Esophagus muscularis mucosa (tissue), 4 donors: ENCODE measurements around the gene MCM3. TPM values are rescaled to one million over a fixed set of nuclear protein-coding genes. Genes with fewer than 3 reads are reported as not detected.

ENCODE experiments used
- DNase-seq: peaks from one replicate; pipeline ENCODE4 v3.0.0-alpha.2; 2017; ENCODE audit errors: extremely low spot score
- H3K27ac ChIP-seq, 4 donors: fragments of 200-600 bp; sonication (generic); replicated peaks in 1 of 4; 1 replicate in 3 of 4; 2 replicates in 1 of 4; pipeline ENCODE4 v1.5.1; 2016 to 2019; ENCODE audit warnings: mild to moderate bottlenecking in 1 of 4
- H3K27me3 ChIP-seq, 4 donors: fragments of 200-600 bp; sonication (generic); one replicate each; pipeline versions ENCODE4 v1.5.1 to v1.6.0; 2016 to 2019
- H3K36me3 ChIP-seq, 4 donors: fragments of 200-600 bp; sonication (generic); one replicate each; pipeline ENCODE4 v1.5.1; 2016 to 2019
- H3K4me1 ChIP-seq, 4 donors: fragments of 200-600 bp; sonication (generic); one replicate each; pipeline ENCODE4 v1.5.1; 2016 to 2019
- H3K4me3 ChIP-seq, 4 donors: fragments of 200-600 bp; sonication (generic); 1 replicate in 2 of 4; 2 replicates in 2 of 4; pipeline ENCODE4 v1.5.1; 2016 to 2019; ENCODE audit warnings: mild to moderate bottlenecking in 4 of 4, moderate library complexity in 1 of 4
- H3K9me3 ChIP-seq, 4 donors: fragments of 200-600 bp; sonication (generic); 1 replicate in 3 of 4; 2 replicates in 1 of 4; pipeline ENCODE4 v1.5.1; 2016 to 2019
- CTCF ChIP-seq, 3 experiments: fragments of 200-600 bp in 2 of 3; fragments of 450-650 bp in 1 of 3; sonication (generic) in 2 of 3; IDR thresholded peaks; one replicate each; pipeline ENCODE4 v1.5.1; 2017 to 2019; ENCODE audit warnings: antibody characterized with exemption in 3 of 3, mild to moderate bottlenecking in 2 of 3, moderate library complexity in 1 of 3
- EP300 ChIP-seq: sonication (generic); formaldehyde crosslinking; IDR thresholded peaks from one replicate; pipeline ENCODE4 v1.6.1; 2017; ENCODE audit warnings: antibody characterized with exemption
- POLR2A ChIP-seq: fragments of 450-650 bp; IDR thresholded peaks from one replicate; pipeline ENCODE4 v1.6.1; 2017; ENCODE audit warnings: antibody characterized with exemption, moderate library complexity, mild to moderate bottlenecking, low read depth
- POLR2AphosphoS5 ChIP-seq, 2 donors: sonication (generic); formaldehyde crosslinking; IDR thresholded peaks; one replicate each; pipeline ENCODE4 v1.6.1; 2017; ENCODE audit warnings: antibody characterized with exemption in 2 of 2
- WGBS: methylation state at CpG from one replicate; pipeline ENCODE4 v1.1.5; 2018; 5-methylcytosine and 5-hydroxymethylcytosine counted together
- intact Hi-C: fragments of 100-400 bp; cut with DNase I; formaldehyde crosslinking; loops from one replicate; pipeline ENCODE4 v1.15.1; 2023
- total RNA-seq, 4 donors: library from RNA; depleted of rRNA; stranded (reverse); fragments of >200 nt; gene quantifications; one replicate each; pipeline versions ENCODE4 v1.1.0 to v1.2.1, GENCODE V29; 2016

The MCM3 gene
- total RNA-seq, 4 donors from 2014 or later: 32.4 to 42.6 (median 41.1) TPM

- Histone ChIP-seq H3K4me3 (no peak overlapping the region), H3K36me3 (no peaks in the 10 kb centered on the region), H3K27ac (no peak overlapping the region), H3K27me3 (peaks cover 0 to 18% (median 2%) of the 10 kb centered on the region in 4 donors), H3K4me1 (no peaks in the 10 kb centered on the region), H3K9me3 (no peaks in the 10 kb centered on the region)
- 97% methylated on average over 2 of the region's 2 CpGs for WGBS
- intact Hi-C loops: no loop called here
- TF ChIP-seq POLR2A: no peak
- no peak for TF ChIP-seq POLR2AphosphoS5 (IDR thresholded peaks at IDR 0.05)
- no peak for TF ChIP-seq CTCF (IDR thresholded peaks at IDR 0.05)
- no peak for TF ChIP-seq EP300
- DNase-seq: no peak
Observed at GRCh38 chr6:52255434-52255833, 29.1 kb downstream of the MCM3 start.

GRCh38 chr6:52254731-52255378 lies 29.7 kb downstream of the MCM3 start:
- Histone ChIP-seq H3K27ac (no peak overlapping the region), H3K4me3 (no peak overlapping the region), H3K27me3 (peaks cover 0 to 18% (median 2%) of the 10 kb centered on the region in 4 donors), H3K9me3 (no peaks in the 10 kb centered on the region), H3K4me1 (no peaks in the 10 kb centered on the region), H3K36me3 (no peaks in the 10 kb centered on the region)
- 96% methylated on average over 8 of the region's 8 CpGs for WGBS
- intact Hi-C loops: no loop called here
- DNase-seq: no peak
- TF ChIP-seq POLR2AphosphoS5 (IDR thresholded peaks at IDR 0.05) (no peak), POLR2A (no peak), CTCF (IDR thresholded peaks at IDR 0.05) (no peak), EP300 (no peak)

- H3K4me1 ChIP-seq: no peaks in the 10 kb centered on the region
- H3K36me3 ChIP-seq: no peaks in the 10 kb centered on the region
- H3K9me3 ChIP-seq: no peaks in the 10 kb centered on the region
- no peak overlapping the region for H3K27ac ChIP-seq
- TF ChIP-seq CTCF (IDR thresholded peaks at IDR 0.05) (no peak), EP300 (no peak), POLR2A (no peak), POLR2AphosphoS5 (IDR thresholded peaks at IDR 0.05) (no peak)
- peaks cover 0 to 18% (median 2%) of the 10 kb centered on the region in 4 donors for H3K27me3 ChIP-seq
- H3K4me3 ChIP-seq: no peak overlapping the region
- intact Hi-C loops: no loop called here
- DNase-seq: no peak
- 47% methylated on average over 9 of the region's 9 CpGs for WGBS
Observed at GRCh38 chr6:52253494-52253893, 31.0 kb downstream of the MCM3 start.

- Histone ChIP-seq H3K9me3 (no peaks in the 10 kb centered on the region), H3K27ac (no peak overlapping the region), H3K4me1 (no peaks in the 10 kb centered on the region), H3K4me3 (no peak overlapping the region), H3K36me3 (no peaks in the 10 kb centered on the region), H3K27me3 (peaks cover 0 to 21% (median 2%) of the 10 kb centered on the region in 4 donors)
- DNase-seq: no peak
- TF ChIP-seq CTCF (IDR thresholded peaks at IDR 0.05): no peak
- no peak for TF ChIP-seq EP300
- TF ChIP-seq POLR2A: no peak
- TF ChIP-seq POLR2AphosphoS5 (IDR thresholded peaks at IDR 0.05): no peak
- intact Hi-C loops: no loop called here
Observed at GRCh38 chr6:52251113-52251512, 33.4 kb downstream of the MCM3 start.

- no peaks in the 10 kb centered on the region for H3K36me3 ChIP-seq
- DNase-seq: no peak
- intact Hi-C loops: no loop called here
- 80% methylated on average over 2 of the region's 2 CpGs for WGBS
- no peaks in the 10 kb centered on the region for H3K9me3 ChIP-seq
- TF ChIP-seq POLR2AphosphoS5 (IDR thresholded peaks at IDR 0.05): no peak
- no peak for TF ChIP-seq EP300
- TF ChIP-seq CTCF (IDR thresholded peaks at IDR 0.05): no peak
- no peak for TF ChIP-seq POLR2A
- H3K27me3 ChIP-seq: peaks cover 0 to 11% (median 0%) of the 10 kb centered on the region in 4 donors
- no peaks in the 10 kb centered on the region for H3K4me1 ChIP-seq
- H3K27ac ChIP-seq: no peak overlapping the region
- H3K4me3 ChIP-seq: no peak overlapping the region
Observed at GRCh38 chr6:52249078-52249477, 35.5 kb downstream of the MCM3 start.
